SK-N-SH treated with all-trans-retinoic acid at 6 μM for 48 hours (cell line): ENCODE results near the gene SYNJ2.

Experiments
- ATAC-seq: fragments of 200-7000 bp; cut with Tn5 transposase; 3 replicates; pipeline ENCODE4 v1.9.1; 2020; ENCODE audit warnings: mild to moderate bottlenecking, moderate library complexity
- ARNTL ChIP-seq: fragments of 450-650 bp; formaldehyde crosslinking; IDR thresholded peaks from 2 replicates; pipeline ENCODE4 v1.5.0; 2020; ENCODE audit warnings: low read depth, mild to moderate bottlenecking, moderate library complexity, borderline replicate concordance
- BACH2 ChIP-seq: fragments of 250-450 bp; sonication (Bioruptor Pico); IDR thresholded peaks from 2 replicates; pipeline ENCODE4 v1.9.0; 2021; ENCODE audit warnings: mild to moderate bottlenecking, borderline replicate concordance
- CSDC2 ChIP-seq: fragments of 250-450 bp; sonication (Bioruptor Pico); IDR thresholded peaks from 2 replicates; pipeline ENCODE4 v1.5.0; 2020; ENCODE audit warnings: mild to moderate bottlenecking, moderate library complexity
- CSRNP3 ChIP-seq: fragments of 250-450 bp; sonication (Bioruptor Pico); IDR thresholded peaks from 2 replicates; pipeline ENCODE4 v1.5.1; 2021; ENCODE audit warnings: mild to moderate bottlenecking, moderate library complexity
- ESRRG ChIP-seq: fragments of 250-450 bp; sonication (Bioruptor Pico); IDR thresholded peaks from 2 replicates; pipeline ENCODE4 v1.6.1; 2021; ENCODE audit warnings: mild to moderate bottlenecking
- GLIS3 ChIP-seq: fragments of 250-450 bp; sonication (Bioruptor Pico); IDR thresholded peaks from 2 replicates; pipeline ENCODE4 v1.5.0; 2020; ENCODE audit warnings: mild to moderate bottlenecking, moderate library complexity
- ISL1 ChIP-seq: fragments of 250-450 bp; sonication (Bioruptor Pico); IDR thresholded peaks from 2 replicates; pipeline ENCODE4 v2.1.2; 2022; ENCODE audit warnings: mild to moderate bottlenecking, moderate library complexity
- OSR1 ChIP-seq: fragments of 250-450 bp; sonication (Bioruptor Pico); IDR thresholded peaks from 2 replicates; pipeline ENCODE4 v1.8.0; 2022; ENCODE audit warnings: moderate library complexity, mild to moderate bottlenecking, inconsistent platforms
- PATZ1 ChIP-seq: fragments of 250-450 bp; sonication (Bioruptor Pico); IDR thresholded peaks from 2 replicates; pipeline ENCODE4 v1.8.0; 2020; ENCODE audit warnings: mild to moderate bottlenecking, moderate library complexity, borderline replicate concordance
- POU6F1 ChIP-seq: fragments of 250-450 bp; sonication (Bioruptor Pico); IDR thresholded peaks from 2 replicates; pipeline ENCODE4 v1.8.0; 2021; ENCODE audit warnings: low read depth, mild to moderate bottlenecking, moderate library complexity, borderline replicate concordance
- PPARA ChIP-seq: fragments of 250-450 bp; sonication (Bioruptor Pico); IDR thresholded peaks from 2 replicates; pipeline ENCODE4 v1.5.0; 2020; ENCODE audit warnings: mild to moderate bottlenecking, borderline replicate concordance
- RARB ChIP-seq: fragments of 250-450 bp; sonication (Bioruptor Pico); IDR thresholded peaks from 2 replicates; pipeline ENCODE4 v1.8.0; 2021; ENCODE audit warnings: mild to moderate bottlenecking, moderate library complexity
- SNAI2 ChIP-seq: fragments of 250-450 bp; sonication (Bioruptor Pico); IDR thresholded peaks from 2 replicates; pipeline ENCODE4 v1.5.0; 2020; ENCODE audit warnings: mild to moderate bottlenecking, moderate library complexity
- TOX ChIP-seq: fragments of 250-450 bp; sonication (Bioruptor Pico); IDR thresholded peaks from 2 replicates; pipeline ENCODE4 v1.8.0; 2021; ENCODE audit warnings: mild to moderate bottlenecking, moderate library complexity, borderline replicate concordance
- TSHZ2 ChIP-seq: fragments of 250-450 bp; sonication (Bioruptor Pico); IDR thresholded peaks from 2 replicates; pipeline ENCODE4 v1.5.0; 2020; ENCODE audit warnings: mild to moderate bottlenecking, moderate library complexity
- ZC3H10 ChIP-seq: fragments of 250-450 bp; sonication (Bioruptor Pico); IDR thresholded peaks from 2 replicates; pipeline ENCODE4 v1.5.1; 2021; ENCODE audit warnings: mild to moderate bottlenecking, moderate library complexity
- ZFP3 ChIP-seq: fragments of 250-450 bp; sonication (Bioruptor Pico); IDR thresholded peaks from 2 replicates; pipeline ENCODE4 v1.5.0; 2020; ENCODE audit warnings: mild to moderate bottlenecking, moderate library complexity
- ZFP30 ChIP-seq: fragments of 450-650 bp; formaldehyde crosslinking; IDR thresholded peaks from 2 replicates; pipeline ENCODE4 v1.5.0; 2022; ENCODE audit warnings: mild to moderate bottlenecking, moderate library complexity
- ZNF565 ChIP-seq: fragments of 450-650 bp; formaldehyde crosslinking; conservative IDR thresholded peaks from 2 replicates; pipeline ENCODE4 v1.5.0; 2020; ENCODE audit warnings: low read depth, mild to moderate bottlenecking, moderate library complexity
- ZNF70 ChIP-seq: fragments of 450-650 bp; formaldehyde crosslinking; IDR thresholded peaks from 2 replicates; pipeline ENCODE4 v1.5.0; 2020; ENCODE audit warnings: mild to moderate bottlenecking, moderate library complexity
- ZNF8 ChIP-seq: fragments of 450-650 bp; formaldehyde crosslinking; IDR thresholded peaks from 2 replicates; pipeline ENCODE4 v1.5.0; 2020; ENCODE audit warnings: mild to moderate bottlenecking, moderate library complexity

SYNJ2 gene

GRCh38 chr6:157974341-157974894 lies 7.2 kb upstream of the SYNJ2 start:
- ATAC-seq: peak; percentile 50; the same call in 2 of the 3 replicates
- no peak for TF ChIP-seq ZC3H10 (CRISPR knock-in tag)
- no peak for TF ChIP-seq RARB (CRISPR knock-in tag)
- TF ChIP-seq ZFP3 (CRISPR knock-in tag): no peak
- TF ChIP-seq GLIS3 (CRISPR knock-in tag): no peak
- no peak for TF ChIP-seq ISL1
- TF ChIP-seq TOX: no peak
- TF ChIP-seq CSDC2: no peak
- TF ChIP-seq PATZ1: no peak
- TF ChIP-seq BACH2 (CRISPR knock-in tag): no peak
- TF ChIP-seq PPARA (CRISPR knock-in tag): no peak
- TF ChIP-seq ZNF70 (CRISPR knock-in tag): no peak
- TF ChIP-seq ZNF8 (CRISPR knock-in tag): no peak
- TF ChIP-seq CSRNP3 (CRISPR knock-in tag): no peak
- no peak for TF ChIP-seq ZNF565
- no peak for TF ChIP-seq ESRRG
- no peak for TF ChIP-seq OSR1 (CRISPR knock-in tag)
- no peak for TF ChIP-seq ARNTL (CRISPR knock-in tag)
- TF ChIP-seq ZFP30 (CRISPR knock-in tag): no peak
- TF ChIP-seq POU6F1: no peak
- no peak for TF ChIP-seq SNAI2 (CRISPR knock-in tag)

- ATAC-seq: no peak
- TF ChIP-seq TSHZ2 (CRISPR knock-in tag) (no peak), TOX (no peak), ZFP3 (CRISPR knock-in tag) (no peak), RARB (CRISPR knock-in tag) (no peak), GLIS3 (CRISPR knock-in tag) (no peak), OSR1 (CRISPR knock-in tag) (no peak), CSDC2 (no peak), ISL1 (no peak)
- TF ChIP-seq, all 23 proteins: peak for 0
These were observed 6.7 kb upstream of the SYNJ2 start for GRCh38 chr6:157974967-157975366.

- ATAC-seq: no peak
These were observed 6.2 kb upstream of the SYNJ2 start for GRCh38 chr6:157975456-157975855.

More at GRCh38 chr6:157975456-157975855, 6.2 kb upstream of the SYNJ2 start:
- TF ChIP-seq ZNF8 (CRISPR knock-in tag) (no peak), TSHZ2 (CRISPR knock-in tag) (no peak), PPARA (CRISPR knock-in tag) (no peak), SNAI2 (CRISPR knock-in tag) (no peak), ESRRG (no peak)
